GM18520 (cell line): ENCODE measurements around the gene ULK4.

Experiments used
- ATAC-seq: cut with Tn5 transposase; IDR thresholded peaks from one replicate; pipeline ENCODE4 v1.9.1; 2021; ENCODE audit not compliant: unreplicated experiment

Gene ULK4

DNA sequence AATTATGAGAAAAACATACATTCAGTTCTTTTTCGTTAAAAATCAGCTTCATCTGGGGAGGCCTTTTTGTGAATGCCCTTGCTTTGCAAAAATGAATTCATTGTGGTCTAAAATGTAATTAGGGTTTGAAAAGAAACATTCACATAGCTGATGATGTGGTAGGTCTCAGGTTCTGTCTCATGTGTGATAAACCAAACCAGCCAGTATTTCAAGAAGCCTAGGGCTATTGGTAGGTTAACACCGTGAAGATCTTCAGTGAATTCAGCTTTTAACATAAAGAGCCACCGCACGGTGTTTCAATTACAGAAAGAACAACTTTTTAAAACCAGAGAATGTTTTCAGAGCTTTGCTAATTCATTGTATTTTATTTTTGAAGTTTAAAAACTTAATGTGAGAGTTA is 720.7 kb downstream of the ULK4 start:
- ATAC-seq = no peak

GRCh38 chr3:41239587-41239986 is 722.3 kb downstream of the ULK4 start:
- ATAC-seq = no peak

DNA sequence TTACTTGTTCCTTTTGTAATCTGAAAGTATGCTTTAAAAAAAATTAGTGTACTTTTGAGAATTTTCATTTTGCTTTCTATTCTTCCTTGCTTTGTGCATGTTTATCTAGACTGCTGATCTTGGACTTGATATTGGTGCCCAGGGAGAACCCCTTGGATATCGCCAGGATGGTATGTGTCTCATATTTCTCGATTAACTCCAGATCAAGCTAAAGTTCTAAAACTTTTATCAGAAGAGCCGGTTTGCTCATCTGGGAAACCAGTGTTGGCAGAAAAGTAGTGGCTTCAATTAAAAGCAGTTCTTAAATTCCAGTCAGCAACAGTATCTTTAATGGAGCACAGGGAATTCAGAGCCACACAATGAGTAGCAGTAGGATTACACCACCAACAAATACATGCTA is 724.0 kb downstream of the ULK4 start:
- ATAC-seq = no peak

- no peak for ATAC-seq
Measured at GRCh38 chr3:41236228-41236627, 725.7 kb downstream of the ULK4 start.

- no peak for ATAC-seq
Measured at GRCh38 chr3:41234823-41235721, 726.8 kb downstream of the ULK4 start.

GRCh38 chr3:41224120-41224806 is 737.6 kb downstream of the ULK4 start:
- no peak for ATAC-seq

DNA sequence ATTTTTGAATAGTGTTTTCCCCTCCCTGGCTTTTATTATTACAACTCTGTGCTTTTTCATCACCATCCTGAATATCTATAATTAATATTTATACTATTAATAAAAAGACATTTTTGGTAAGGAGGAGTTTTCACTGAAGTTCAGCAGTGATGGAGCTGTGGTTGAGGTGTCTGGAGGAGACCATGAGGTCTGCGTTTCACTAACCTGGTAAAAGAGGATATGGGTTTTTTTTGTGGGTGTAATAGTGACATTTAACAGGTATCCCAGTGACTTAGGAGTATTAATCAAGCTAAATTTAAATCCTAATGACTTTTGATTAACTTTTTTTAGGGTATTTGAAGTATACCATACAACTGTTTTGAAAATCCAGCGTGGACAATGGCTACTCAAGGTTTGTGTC is 738.2 kb downstream of the ULK4 start:
- no peak for ATAC-seq

DNA sequence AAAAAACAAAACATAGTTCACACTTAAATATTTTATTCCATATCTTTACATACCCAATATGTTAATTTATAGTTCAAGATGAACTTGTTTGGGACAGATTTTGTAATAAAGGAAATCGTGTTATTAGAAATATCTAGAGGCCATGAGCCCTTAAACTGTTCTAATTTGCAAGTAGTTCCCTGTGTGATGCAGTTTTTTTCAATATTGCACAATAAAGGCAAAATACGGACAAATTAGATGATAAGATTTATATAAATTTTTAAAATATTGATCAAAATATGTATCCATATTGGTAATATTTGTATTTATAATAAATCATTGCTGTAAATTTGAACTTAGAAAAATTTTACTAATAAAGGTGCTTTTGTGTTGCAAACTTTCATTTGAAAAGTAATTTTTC is 738.8 kb downstream of the ULK4 start:
- no peak for ATAC-seq

DNA sequence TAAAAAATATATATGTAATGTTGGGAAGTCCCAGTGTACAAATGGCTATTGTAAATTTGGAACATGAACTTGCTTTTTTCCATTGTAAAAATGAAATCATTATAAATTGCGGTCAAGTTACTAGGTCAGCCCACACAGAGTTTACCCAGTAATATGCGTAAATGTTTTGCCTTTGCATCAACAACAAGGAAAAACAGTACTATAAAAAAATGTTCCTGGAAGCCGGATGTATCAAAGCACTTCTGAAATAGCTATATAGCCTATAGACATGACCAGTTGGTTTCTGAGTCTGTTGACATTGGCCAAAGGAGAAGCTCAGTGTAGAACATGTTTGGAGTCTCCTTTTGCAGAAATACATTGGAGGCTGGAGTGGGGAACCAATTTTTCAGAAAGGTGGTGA is 739.4 kb downstream of the ULK4 start:
- no peak for ATAC-seq

GRCh38 chr3:41222012-41222411 is 739.9 kb downstream of the ULK4 start:
- no peak for ATAC-seq

DNA sequence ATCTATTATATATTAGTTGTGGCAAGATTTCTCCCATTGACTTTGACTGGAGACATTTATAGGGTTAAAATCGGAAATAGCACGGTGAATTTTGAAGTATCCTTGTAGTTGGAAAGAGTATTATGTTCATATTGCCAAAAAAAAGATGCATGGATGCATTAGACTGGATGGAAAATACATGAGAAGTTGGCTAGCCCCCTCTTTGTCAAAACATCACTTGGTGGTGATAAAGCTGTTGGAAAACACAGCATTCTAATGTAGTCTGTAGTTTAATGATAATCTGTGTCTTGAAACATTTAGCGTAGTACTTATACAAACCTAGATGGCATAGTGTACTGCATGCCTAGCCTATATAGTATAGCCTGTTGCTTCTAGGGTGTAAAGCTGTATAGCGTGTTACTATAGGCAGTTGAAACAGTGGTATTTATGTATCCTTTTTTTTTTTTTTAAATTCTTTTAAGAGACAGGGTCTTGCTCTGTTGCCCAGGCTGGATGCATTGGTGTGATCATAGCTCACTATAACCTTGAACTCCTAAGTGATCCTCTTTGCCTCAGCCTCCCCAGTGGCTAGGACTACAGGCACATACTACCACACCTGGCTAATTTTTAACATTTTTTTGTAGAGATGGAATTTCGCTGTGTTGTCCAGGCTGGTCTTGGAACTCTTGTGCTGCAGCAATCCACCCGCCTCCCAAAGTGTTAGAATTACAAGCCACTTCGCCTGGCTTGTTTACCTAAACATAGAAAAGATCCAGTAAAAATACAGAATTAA is 740.8 kb downstream of the ULK4 start:
- no peak for ATAC-seq

GRCh38 chr3:41219424-41219823 is 742.5 kb downstream of the ULK4 start:
- no peak for ATAC-seq

DNA sequence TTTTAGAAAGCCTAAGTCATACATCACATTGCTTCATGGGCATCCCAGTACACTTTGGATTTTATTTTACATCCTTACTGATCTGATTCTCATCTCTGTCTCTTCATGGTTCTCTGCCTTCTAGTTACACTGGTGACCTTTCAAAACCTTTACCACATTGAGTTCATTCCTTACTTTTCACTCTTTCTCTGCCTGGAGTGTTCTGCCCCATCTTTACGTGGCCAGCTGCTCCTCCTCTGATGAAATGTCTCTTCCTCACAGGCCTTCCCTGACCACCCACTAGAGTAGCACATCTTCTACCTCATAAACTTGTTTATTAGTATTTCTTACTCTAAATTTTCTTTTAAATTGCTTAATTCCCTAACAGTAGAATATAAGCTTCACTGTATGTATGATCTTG is 744.9 kb downstream of the ULK4 start:
- no peak for ATAC-seq

DNA sequence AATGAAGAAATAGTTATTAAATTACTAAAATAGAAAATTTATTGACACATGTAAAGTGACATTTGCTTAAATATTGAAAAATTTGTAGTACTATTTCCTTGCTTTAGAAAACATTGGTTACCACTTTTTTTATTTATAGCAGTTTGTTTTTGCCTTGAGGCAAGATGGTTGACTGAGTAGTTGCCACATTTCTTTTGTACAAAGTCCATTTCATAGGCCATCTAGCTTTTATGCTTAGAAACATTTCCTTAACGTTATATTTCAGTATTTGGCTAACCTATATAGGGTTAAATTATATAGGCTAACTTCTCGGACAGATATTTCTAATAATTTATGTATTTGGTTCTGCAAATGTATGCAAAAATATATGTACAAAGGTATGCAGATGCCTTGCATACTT is 745.5 kb downstream of the ULK4 start:
- no peak for ATAC-seq

DNA sequence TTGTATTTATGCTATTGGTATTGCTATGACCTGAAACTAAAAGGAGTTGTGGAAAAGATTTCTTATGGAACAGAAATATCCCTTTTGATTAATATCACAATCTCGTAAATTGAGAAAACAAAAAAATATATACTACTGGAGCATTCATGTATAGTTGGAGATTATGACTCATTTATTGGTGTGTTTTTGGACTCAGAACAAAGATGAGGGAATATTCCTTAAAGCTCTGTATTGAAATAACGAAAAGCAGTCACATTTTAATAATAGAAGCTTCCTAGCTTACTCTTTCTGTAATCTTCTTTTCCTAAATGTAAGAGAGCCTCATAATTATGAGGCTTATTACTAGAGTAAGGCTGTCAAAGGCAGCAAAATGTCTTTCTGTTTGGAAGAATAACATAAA is 748.3 kb downstream of the ULK4 start:
- ATAC-seq = no peak

DNA sequence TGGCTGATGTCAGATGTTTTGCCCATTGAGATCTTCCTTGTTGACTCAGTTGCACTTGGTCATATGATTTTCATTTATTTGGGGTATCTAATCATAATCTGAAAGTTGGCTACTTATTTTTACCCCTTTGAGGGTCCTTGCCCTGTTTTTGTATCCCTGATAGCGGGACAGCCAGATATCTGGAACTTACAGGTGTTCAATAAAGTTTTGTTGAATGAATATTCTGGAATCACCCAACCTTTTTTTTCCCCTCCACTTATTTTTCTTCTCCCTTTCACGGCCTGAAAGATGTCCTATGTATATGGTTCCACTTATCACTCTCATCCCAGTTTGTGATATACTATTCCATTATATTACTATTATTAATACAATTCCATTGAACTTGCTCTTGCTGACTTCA is 749.8 kb downstream of the ULK4 start:
- ATAC-seq = no peak

DNA sequence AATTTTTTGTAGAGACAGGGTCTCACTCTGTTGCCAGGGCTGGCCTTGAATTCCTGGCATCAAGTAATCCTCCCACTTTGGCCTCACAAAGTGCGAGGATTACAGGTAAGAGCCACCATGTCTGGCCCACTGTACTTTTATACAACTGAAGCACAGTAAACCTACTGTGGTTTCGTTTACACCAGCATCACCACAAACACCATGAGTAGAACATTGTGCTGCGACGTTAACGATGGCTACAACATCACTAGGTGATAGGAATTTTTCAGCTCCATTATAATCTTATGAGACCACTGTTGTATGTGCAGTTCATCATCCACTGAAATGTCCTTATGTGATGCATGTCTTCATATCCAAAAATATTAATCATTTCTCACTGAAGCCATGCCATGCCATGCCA is 750.9 kb downstream of the ULK4 start:
- no peak for ATAC-seq

GRCh38 chr3:41209646-41210045 is 752.3 kb downstream of the ULK4 start:
- ATAC-seq = no peak

- no peak for ATAC-seq
Measured at GRCh38 chr3:41208507-41209220, 753.2 kb downstream of the ULK4 start.

DNA sequence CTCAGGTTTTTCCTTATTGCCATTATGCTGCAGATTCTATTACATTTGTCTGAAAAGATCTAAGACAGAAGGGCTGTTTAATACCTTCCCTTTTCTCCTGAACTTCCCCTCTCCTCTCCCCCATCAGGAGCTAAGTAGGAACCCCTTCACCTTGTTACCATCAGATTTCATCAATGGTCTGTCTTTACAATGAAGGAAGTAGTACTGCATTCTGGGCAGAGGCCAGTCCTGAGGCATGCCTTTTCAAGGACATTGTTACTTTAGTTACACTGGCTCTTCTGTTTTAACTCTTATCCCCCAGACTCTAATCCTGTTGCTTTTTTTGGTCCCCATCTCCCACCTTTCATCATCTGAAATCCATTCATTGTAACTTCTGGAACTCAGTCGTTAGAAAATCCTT is 754.5 kb downstream of the ULK4 start:
- ATAC-seq = no peak

DNA sequence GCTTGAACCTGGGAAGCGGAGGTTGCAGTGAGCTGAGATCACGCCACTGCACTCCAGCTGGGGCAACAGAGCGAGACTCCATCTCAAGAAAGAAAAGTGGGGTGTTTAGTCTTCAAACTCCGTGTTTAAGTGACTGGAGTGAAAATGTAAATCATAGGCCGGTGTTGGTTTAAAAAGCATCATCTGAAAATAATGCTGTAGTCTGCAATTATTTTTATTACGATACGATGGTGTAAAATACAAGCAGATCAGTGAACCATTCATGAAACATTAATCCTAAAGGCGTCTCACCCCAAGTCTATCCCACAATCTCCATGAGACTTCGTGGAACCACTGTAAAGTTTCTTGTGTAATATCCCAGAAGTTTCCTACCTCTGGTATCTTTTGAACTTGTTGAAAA is 756.3 kb downstream of the ULK4 start:
- ATAC-seq = no peak
